Adrenal gland (tissue), 5 donors: Measurements from ENCODE around the gene TNFSF11.

Source experiments
- POLR2A ChIP-seq, 2 donors: fragments of 450-650 bp; IDR thresholded peaks; one replicate each; pipeline ENCODE4 v1.6.1; 2017; ENCODE audit warnings: antibody characterized with exemption in 2 of 2, mild to moderate bottlenecking in 2 of 2, moderate library complexity in 1 of 2
- TF ChIP-seq, protein P1 (sequence below), 6 experiments: fragments of 450-650 bp in 4 of 6; fragments of 200-600 bp in 2 of 6; sonication (generic) in 1 of 6; IDR thresholded peaks; 1 replicate in 5 of 6; 2 replicates in 1 of 6; pipeline versions ENCODE4 v1.5.1 to v1.8.0; 2016 to 2021; ENCODE audit warnings: antibody characterized with exemption in 6 of 6, mild to moderate bottlenecking in 2 of 6, moderate library complexity in 1 of 6
- donor health status: DM: no; HTN: no; CAD: no.

DNA sequence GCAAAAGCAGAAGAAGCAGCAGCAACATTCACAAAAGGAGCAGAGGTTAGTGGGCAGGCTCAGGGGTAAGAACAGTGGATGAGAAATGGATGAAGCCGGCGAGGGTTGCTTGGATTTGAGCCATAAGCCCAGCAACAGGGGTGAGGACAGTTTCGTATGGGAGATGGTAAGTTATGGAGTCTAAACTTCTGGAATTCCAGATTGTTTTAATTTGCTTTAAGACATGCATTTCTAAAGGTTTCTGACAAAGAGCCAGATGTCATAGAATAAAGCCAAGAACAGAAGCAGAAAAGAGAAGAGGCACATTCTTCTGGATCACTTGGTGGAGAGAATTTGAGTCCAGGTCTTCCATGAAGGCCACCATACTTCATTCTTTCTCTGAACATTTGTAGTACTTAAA is 76.6 kb downstream of the TNFSF11 start:
- TF ChIP-seq, protein P1, sequence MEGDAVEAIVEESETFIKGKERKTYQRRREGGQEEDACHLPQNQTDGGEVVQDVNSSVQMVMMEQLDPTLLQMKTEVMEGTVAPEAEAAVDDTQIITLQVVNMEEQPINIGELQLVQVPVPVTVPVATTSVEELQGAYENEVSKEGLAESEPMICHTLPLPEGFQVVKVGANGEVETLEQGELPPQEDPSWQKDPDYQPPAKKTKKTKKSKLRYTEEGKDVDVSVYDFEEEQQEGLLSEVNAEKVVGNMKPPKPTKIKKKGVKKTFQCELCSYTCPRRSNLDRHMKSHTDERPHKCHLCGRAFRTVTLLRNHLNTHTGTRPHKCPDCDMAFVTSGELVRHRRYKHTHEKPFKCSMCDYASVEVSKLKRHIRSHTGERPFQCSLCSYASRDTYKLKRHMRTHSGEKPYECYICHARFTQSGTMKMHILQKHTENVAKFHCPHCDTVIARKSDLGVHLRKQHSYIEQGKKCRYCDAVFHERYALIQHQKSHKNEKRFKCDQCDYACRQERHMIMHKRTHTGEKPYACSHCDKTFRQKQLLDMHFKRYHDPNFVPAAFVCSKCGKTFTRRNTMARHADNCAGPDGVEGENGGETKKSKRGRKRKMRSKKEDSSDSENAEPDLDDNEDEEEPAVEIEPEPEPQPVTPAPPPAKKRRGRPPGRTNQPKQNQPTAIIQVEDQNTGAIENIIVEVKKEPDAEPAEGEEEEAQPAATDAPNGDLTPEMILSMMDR (IDR thresholded peaks at IDR 0.05): no peak
- no peak for TF ChIP-seq POLR2A (IDR thresholded peaks at IDR 0.05)
